Motor neuron (in vitro differentiated cells): ENCODE measurements around the gene LRRTM1. TPM values are rescaled to one million over a fixed set of nuclear protein-coding genes. Genes with fewer than 3 reads are reported as not detected.

Source experiments
- ATAC-seq, 8 experiments: fragments of 200-7000 bp; cut with Tn5 transposase; replicated peaks in 6 of 8; 2 replicates each; pipeline ENCODE4 v1.8.0; 2021; ENCODE audit warnings: mild to moderate bottlenecking in 8 of 8, moderate library complexity in 8 of 8
- H3K27ac ChIP-seq, 2 donors: fragments of 250-450 bp; sonication (Bioruptor Pico); 2 replicates each; pipeline ENCODE4 v1.9.0; 2021; ENCODE audit warnings: antibody characterized with exemption in 2 of 2, mild to moderate bottlenecking in 2 of 2, moderate library complexity in 1 of 2
- H3K4me1 ChIP-seq, 2 donors: fragments of 250-450 bp; sonication (Bioruptor Pico); replicated peaks in 1 of 2; 2 replicates each; pipeline ENCODE4 v1.6.1; 2021; ENCODE audit warnings: antibody characterized with exemption in 2 of 2, mild to moderate bottlenecking in 2 of 2, moderate library complexity in 1 of 2
- H3K4me3 ChIP-seq, 5 donors: fragments of 250-450 bp; sonication (Bioruptor Pico); 2 replicates each; pipeline ENCODE4 v1.9.0; 2021; ENCODE audit warnings: antibody characterized with exemption in 5 of 5, mild to moderate bottlenecking in 5 of 5, moderate library complexity in 4 of 5
- WGBS, 10 experiments: fragments of 450-650 bp; shearing (Covaris generic); methylation state at CpG; one replicate each; pipeline ENCODE4 v1.0.0; 2022; 5-methylcytosine and 5-hydroxymethylcytosine counted together
- in situ Hi-C, 9 experiments: fragments of 400-800 bp; cut with MboI; loops; one replicate each; pipeline ENCODE4 v1.15.0; 2021; ENCODE audit warnings: low sequenced_read_pairs in 9 of 9, low pct_unique_long_range_greater_than_20kb in 2 of 9; ENCODE audit not compliant: unreplicated experiment in 9 of 9
- total RNA-seq, 8 experiments: library from RNA; unstranded; fragments of 300-600 nt; gene quantifications; 2 replicates each; pipeline versions ENCODE4 v1.2.3 to v1.2.4, GENCODE V29; 2022

LRRTM1 gene
- total RNA-seq, 8 experiments from 2014 or later: 0.15 to 7.1 (median 5.1) TPM; not detected in 1

- 15 to 100% (median 58%) methylated on average over 1 to 5 of the region's 5 CpGs; no CpG with 5 or more reads in 1 of the 10 experiments for WGBS, 10 experiments
- no peak for ATAC-seq
- in situ Hi-C loops: no loop called here
- H3K4me3 ChIP-seq: peak overlapping the region in 4 of 5 donors; percentile 8 to 56 (median 50)
- no peak overlapping the region for H3K27ac ChIP-seq
- peaks cover 30 to 44% of the 10 kb centered on the region in 2 donors for H3K4me1 ChIP-seq
These were observed 4.9 kb downstream of the LRRTM1 start for GRCh38 chr2:80299661-80300060.

GRCh38 chr2:80298954-80299353, 5.6 kb downstream of the LRRTM1 start:
- WGBS, 10 experiments: 0 to 20% (median 14%) methylated on average over 1 to 3 of the region's 3 CpGs; no CpG with 5 or more reads in 3 of the 10 experiments
- peak in 2 of 8 experiments; percentile 13 to 22 for ATAC-seq
- no peak overlapping the region for H3K27ac ChIP-seq
- H3K4me1 ChIP-seq: peaks cover 30 to 44% of the 10 kb centered on the region in 2 donors
- in situ Hi-C loops: no loop called here
- peak overlapping the region in 4 of 5 donors; percentile 8 to 56 (median 50) for H3K4me3 ChIP-seq

GRCh38 chr2:80293039-80293438, 11.5 kb downstream of the LRRTM1 start:
- H3K4me3 ChIP-seq: no peak overlapping the region
- H3K4me1 ChIP-seq: peaks cover 11 to 23% of the 10 kb centered on the region in 2 donors
- in situ Hi-C loops: no loop called here
- no peak overlapping the region for H3K27ac ChIP-seq
- peak in 5 of 8 experiments; percentile 58 to 86 (median 73) for ATAC-seq

GRCh38 chr2:80292474-80292873, 12.1 kb downstream of the LRRTM1 start:
- H3K4me3 ChIP-seq: no peak overlapping the region
- peaks cover 11 to 23% of the 10 kb centered on the region in 2 donors for H3K4me1 ChIP-seq
- H3K27ac ChIP-seq: no peak overlapping the region
- WGBS, 10 experiments: 0 to 100% (median 82%) methylated on average over 1 to 3 of the region's 3 CpGs
- in situ Hi-C loops: no loop called here
- ATAC-seq: no peak

- in situ Hi-C loops: no loop called here
- H3K27ac ChIP-seq: no peak overlapping the region
- 0 to 80% (median 20%) methylated on average over 1 of the region's 1 CpG; no CpG with 5 or more reads in 7 of the 10 experiments for WGBS, 10 experiments
- no peak overlapping the region for H3K4me3 ChIP-seq
- no peak for ATAC-seq
- H3K4me1 ChIP-seq: peaks cover 11 to 23% of the 10 kb centered on the region in 2 donors
These were observed 12.9 kb downstream of the LRRTM1 start for GRCh38 chr2:80291656-80292055.

GRCh38 chr2:80288576-80288975, 16.0 kb downstream of the LRRTM1 start:
- in situ Hi-C loops: no loop called here
- no peak overlapping the region for H3K4me3 ChIP-seq
- H3K4me1 ChIP-seq: peaks cover 11 to 28% of the 10 kb centered on the region in 2 donors
- no peak overlapping the region for H3K27ac ChIP-seq
- WGBS, 10 experiments: 0 to 57% (median 27%) methylated on average over 1 to 3 of the region's 5 CpGs; no CpG with 5 or more reads in 2 of the 10 experiments
- peak in 5 of 8 experiments; percentile 73 to 88 (median 80) for ATAC-seq

- H3K4me3 ChIP-seq: no peak overlapping the region
- in situ Hi-C loops: no loop called here
- 0 to 33% (median 17%) methylated on average over 1 of the region's 1 CpG; no CpG with 5 or more reads in 7 of the 10 experiments for WGBS, 10 experiments
These were observed 23.5 kb downstream of the LRRTM1 start for GRCh38 chr2:80281049-80281448.

GRCh38 chr2:80280598-80280997, 24.0 kb downstream of the LRRTM1 start:
- WGBS, 10 experiments: 6 to 100% (median 63%) methylated on average over 1 to 2 of the region's 2 CpGs; no CpG with 5 or more reads in 1 of the 10 experiments
- H3K4me1 ChIP-seq: peaks cover 23 to 24% of the 10 kb centered on the region in 2 donors
- peak overlapping the region; percentile 16 to 60 for H3K27ac ChIP-seq
- no peak overlapping the region for H3K4me3 ChIP-seq
- peak in 5 of 8 experiments; percentile 66 to 74 (median 72) for ATAC-seq
- in situ Hi-C loops: no loop called here

More at GRCh38 chr2:80281049-80281448, 23.5 kb downstream of the LRRTM1 start:
- ATAC-seq: peak in 5 of 8 experiments; percentile 93 to 96 (median 94)
- Histone ChIP-seq H3K27ac (peak overlapping the region in 1 of 2 donors; percentile 60), H3K4me1 (peaks cover 23 to 24% of the 10 kb centered on the region in 2 donors)

GRCh38 chr2:80269806-80270205, 34.7 kb downstream of the LRRTM1 start:
- ATAC-seq: no peak
- H3K4me1 ChIP-seq: peaks cover 0 to 14% of the 10 kb centered on the region in 2 donors
- H3K4me3 ChIP-seq: no peak overlapping the region
- no peak overlapping the region for H3K27ac ChIP-seq
- in situ Hi-C loops: no loop called here
- 0 to 100% (median 85%) methylated on average over 2 to 5 of the region's 5 CpGs for WGBS, 10 experiments

- Histone ChIP-seq H3K27ac (no peak overlapping the region), H3K4me3 (no peak overlapping the region), H3K4me1 (peaks cover 0 to 5% of the 10 kb centered on the region in 2 donors)
- in situ Hi-C loops: no loop called here
- ATAC-seq: no peak
- 0 to 100% (median 73%) methylated on average over 1 to 6 of the region's 6 CpGs; no CpG with 5 or more reads in 2 of the 10 experiments for WGBS, 10 experiments
These were observed 38.3 kb downstream of the LRRTM1 start for GRCh38 chr2:80266231-80266630.

- in situ Hi-C loops: no loop called here
- WGBS, 10 experiments: 33 to 100% (median 85%) methylated on average over 1 to 3 of the region's 3 CpGs; no CpG with 5 or more reads in 3 of the 10 experiments
- no peak for ATAC-seq
These were observed 45.3 kb downstream of the LRRTM1 start for GRCh38 chr2:80259292-80259691.

GRCh38 chr2:80258793-80259192, 45.8 kb downstream of the LRRTM1 start:
- no peak overlapping the region for H3K27ac ChIP-seq
- no peak overlapping the region for H3K4me3 ChIP-seq
- ATAC-seq: no peak
- 27 to 100% (median 87%) methylated on average over 2 to 5 of the region's 5 CpGs; no CpG with 5 or more reads in 4 of the 10 experiments for WGBS, 10 experiments
- H3K4me1 ChIP-seq: peaks cover 31 to 39% of the 10 kb centered on the region in 2 donors
- in situ Hi-C loops: no loop called here

More at GRCh38 chr2:80259292-80259691, 45.3 kb downstream of the LRRTM1 start:
- Histone ChIP-seq H3K27ac (no peak overlapping the region), H3K4me3 (no peak overlapping the region), H3K4me1 (peaks cover 31 to 39% of the 10 kb centered on the region in 2 donors)

- ATAC-seq: no peak
- no peak overlapping the region for H3K27ac ChIP-seq
- in situ Hi-C loops: no loop called here
- WGBS, 10 experiments: 4 to 100% (median 87%) methylated on average over 2 to 5 of the region's 5 CpGs; no CpG with 5 or more reads in 1 of the 10 experiments
- peaks cover 31 to 39% of the 10 kb centered on the region in 2 donors for H3K4me1 ChIP-seq
- no peak overlapping the region for H3K4me3 ChIP-seq
These were observed 46.2 kb downstream of the LRRTM1 start for GRCh38 chr2:80258341-80258740.

GRCh38 chr2:80257450-80257849, 47.1 kb downstream of the LRRTM1 start:
- no peak overlapping the region for H3K27ac ChIP-seq
- in situ Hi-C loops: no loop called here
- peak in 5 of 8 experiments; percentile 58 to 89 (median 77) for ATAC-seq
- H3K4me1 ChIP-seq: peaks cover 31 to 39% of the 10 kb centered on the region in 2 donors
- WGBS, 10 experiments: 0 to 83% (median 30%) methylated on average over 1 to 3 of the region's 4 CpGs; no CpG with 5 or more reads in 3 of the 10 experiments
- H3K4me3 ChIP-seq: no peak overlapping the region
